ENCODE measurements around the gene FAHD1.
"Not testable (repeated sequence)": the region's sequence is repeated elsewhere in the genome, so short reads cannot be mapped to it uniquely, and the experiment has no call there.

The FAHD1 gene

DNA sequence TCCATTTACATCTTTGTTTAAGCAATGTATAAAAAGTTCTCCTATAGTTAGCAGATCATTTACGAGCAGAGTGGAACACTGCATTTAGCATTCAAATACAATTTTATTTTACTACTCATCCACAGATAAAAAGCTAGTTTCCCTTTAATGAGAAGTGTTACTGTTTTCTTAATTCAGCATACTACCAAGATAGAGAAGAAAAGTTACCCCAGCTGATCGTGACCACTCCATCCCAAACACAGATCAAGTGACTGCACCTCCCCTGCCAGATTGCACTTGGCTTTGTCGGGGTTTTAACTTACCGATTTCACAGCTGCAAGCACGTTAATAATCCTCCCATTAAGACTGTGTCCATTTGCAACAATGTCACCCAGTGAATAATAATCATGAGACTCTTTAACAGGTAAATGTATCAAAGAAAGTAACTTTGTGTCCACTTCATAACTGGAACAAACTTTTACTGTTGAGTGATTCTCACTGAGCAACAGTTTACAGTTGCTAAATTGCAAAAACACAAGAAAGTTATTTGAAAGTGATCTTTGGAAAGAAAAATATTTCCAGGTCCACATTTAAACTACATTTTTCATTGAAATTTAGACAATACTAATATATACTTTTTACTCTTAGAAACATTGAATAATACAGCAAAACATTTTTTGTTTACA, 30.6 kb downstream of the FAHD1 start:
- DNase-seq = no peak

DNA sequence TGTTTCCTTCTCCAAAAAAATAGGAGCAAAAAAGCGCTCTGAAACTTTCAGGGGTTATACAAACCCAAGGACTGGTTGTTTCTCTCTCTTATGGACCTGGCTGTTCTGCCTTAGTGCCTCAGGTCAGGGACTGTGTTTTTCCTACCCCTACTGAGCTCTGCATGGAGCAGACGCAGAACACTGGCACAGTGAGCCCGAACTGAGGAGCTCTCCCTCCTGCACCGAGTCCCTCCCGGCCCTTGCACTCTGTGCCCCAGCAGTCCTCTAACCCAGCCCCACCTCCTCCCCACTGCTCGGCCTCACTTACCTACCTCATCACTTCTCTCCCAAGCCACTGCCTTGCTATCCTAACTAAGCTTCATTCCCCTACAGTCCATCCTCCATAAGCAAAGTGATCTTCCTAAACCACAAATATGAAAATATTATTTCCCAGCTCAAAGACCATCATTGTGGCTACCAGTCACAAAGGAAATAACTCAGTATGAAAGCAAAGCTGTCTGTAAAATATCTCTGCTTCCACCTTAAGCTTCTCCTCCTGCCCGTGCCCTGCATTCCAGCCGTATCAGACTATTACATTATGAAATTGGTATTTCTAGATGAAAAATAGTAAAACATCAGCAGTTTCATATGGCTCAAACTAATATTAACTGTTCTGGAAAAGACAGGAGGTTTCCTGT, 31.3 kb downstream of the FAHD1 start:
- DNase-seq = no peak

DNA sequence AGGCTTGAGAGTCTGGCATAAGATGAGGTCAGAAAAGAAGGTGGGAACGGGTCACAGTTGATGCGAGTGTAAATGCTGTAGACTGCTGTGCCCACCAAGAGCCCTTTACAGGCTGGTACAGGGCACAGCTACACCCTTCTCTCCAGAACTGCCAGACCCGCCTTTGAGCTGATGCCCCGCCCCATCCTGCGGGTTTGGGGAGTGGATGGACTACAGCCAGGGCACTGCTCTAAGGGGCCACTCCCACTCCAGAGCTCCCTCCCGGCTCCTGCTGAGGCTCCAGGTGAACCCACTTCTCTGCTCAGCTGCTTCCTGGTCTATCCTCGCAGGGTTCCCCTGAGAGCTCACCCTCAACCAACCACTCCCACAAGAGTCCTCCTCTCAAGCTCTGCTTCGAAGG, 32.6 kb downstream of the FAHD1 start:
- DNase-seq = no peak

DNA sequence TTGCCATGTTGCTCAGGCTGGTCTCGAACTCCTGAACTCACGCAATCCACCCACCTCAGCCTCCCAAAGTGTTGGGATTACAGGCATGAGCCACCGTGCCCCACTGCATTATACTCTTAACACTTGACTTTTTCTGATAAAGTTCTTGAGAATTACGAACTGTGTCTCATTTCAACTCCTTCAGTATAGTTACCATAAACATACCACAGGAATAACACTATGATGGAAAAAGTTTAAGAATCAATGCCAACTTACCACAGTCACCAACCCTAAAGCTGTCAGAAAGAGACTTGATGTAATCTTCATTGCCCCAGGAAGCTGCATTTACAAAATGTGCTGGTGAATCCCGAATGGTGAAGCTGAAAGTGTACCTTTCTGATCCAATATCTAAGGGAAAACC, 34.7 kb downstream of the FAHD1 start:
- no peak for DNase-seq

DNA sequence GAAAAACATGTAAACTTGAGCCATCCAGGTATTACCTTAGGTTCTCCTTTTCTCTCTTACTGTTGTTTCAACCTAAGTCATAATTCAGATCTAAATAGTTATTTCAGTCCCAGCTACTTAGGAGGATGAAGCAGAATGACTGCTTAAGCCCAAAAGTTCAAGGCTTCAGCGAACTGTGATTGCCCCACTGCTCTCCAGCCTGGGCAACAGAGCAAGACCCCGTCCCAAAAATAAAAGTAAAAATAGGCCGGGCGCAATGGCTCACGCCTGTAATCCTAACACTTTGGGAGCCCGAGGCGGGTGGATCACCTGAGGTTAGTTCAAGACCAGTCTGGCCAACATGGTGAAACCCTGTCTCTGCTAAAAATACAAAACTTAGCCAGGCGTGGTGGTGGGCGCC, 35.4 kb downstream of the FAHD1 start:
- no peak for DNase-seq

DNA sequence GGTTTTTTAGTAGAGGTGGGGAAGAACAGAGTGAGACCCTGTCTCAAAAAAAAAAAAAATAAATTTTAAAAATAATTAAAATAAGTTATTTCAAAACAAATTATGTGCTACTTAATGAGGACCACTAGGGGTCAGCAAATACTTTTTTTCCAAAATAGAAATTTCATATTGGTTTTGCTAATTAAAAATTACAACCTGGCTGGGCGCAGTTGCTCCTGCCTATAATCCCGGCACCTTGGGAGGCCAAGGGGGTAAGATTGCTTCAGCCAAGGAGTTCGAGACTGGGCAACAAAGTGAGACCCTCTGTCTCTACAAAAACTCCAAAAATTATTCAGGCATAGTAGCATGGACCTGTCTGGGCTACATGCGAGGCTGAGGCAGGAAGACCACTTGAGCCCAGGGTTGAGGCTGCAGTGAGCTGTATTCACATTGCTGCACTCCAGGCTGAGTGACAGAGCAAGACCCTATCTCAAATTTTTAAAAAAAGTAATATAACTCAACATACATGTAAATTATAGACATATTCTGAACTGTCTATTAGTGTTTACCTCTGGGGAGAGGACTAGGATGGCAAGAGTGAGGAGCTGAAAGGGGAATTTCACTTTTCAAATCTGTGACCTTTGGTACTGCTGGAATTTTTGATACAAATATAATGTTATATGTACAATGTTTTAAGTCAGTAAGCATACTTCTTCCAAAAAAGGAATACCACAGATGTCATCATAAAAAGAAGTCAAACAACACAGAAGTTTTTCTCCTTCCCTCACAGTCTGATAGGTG, 36.9 kb downstream of the FAHD1 start:
- peak; percentile 21 for DNase-seq

DNA sequence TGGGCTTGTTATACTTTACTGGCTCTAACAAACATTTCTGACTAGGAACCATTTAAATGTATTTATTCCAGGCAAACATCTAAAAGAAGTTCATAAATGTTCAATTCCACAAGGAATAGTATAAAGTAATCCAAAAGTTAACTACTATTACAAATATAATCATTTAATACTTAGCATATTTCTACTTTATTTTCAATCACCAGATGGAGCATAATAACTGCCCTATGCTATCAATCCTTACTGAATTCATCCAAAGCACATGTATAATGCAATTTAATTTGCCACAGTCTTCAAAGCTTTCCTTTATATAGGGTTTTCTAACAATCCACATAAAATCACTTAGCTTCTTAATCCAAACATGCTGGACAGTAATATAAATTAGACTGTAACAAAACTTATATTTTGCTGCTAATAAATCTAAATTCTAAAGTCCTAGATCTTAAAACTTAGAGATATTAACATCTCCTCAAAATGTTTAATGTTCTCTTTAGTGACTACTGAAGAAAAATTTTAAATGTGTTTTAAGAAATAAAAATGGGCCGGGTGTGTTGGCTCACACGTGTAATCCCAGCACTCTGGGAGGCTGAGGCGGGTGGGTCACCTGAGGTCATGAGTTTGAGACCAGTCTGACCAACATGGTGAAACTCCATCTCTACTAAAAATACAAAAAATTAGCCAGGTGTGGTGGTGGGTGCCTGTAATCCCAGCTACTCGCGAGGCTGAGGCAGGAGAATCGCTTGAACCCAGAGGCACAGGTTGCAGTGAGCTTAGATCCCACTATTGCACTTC, 39.1 kb downstream of the FAHD1 start:
- DNase-seq = no peak

DNA sequence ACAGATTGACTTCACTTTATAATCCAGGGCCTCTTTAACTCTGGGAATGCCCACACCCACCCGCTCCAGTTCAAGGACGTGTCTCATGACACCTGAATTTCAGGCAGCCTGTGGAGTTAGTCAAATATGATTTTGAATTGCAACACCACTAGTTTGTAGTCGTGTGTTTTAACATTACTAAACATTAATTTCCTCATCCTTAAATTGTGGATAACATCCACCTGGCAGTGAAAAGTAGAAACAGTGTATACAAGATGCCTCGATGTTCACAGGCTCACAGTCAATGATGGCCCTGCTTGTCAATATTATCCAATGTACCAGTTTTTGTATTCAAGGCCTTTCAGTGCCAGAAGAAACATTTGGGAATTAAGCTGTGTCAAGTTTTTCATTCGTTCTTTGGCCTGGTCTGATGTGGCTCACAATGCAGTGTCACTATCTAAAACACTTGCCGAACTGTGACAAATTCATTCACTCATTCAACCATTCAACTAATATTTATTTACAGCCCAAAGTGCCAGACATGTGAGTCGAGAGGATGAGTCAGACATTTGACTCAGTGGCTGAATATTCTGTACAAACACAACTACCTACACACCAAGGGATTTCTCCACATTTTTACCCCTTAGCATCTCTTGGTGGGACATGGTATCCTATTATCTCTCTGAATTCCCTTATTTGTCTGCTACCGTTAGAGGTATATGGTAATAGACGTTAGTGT, 43.5 kb downstream of the FAHD1 start:
- no peak for DNase-seq

DNA sequence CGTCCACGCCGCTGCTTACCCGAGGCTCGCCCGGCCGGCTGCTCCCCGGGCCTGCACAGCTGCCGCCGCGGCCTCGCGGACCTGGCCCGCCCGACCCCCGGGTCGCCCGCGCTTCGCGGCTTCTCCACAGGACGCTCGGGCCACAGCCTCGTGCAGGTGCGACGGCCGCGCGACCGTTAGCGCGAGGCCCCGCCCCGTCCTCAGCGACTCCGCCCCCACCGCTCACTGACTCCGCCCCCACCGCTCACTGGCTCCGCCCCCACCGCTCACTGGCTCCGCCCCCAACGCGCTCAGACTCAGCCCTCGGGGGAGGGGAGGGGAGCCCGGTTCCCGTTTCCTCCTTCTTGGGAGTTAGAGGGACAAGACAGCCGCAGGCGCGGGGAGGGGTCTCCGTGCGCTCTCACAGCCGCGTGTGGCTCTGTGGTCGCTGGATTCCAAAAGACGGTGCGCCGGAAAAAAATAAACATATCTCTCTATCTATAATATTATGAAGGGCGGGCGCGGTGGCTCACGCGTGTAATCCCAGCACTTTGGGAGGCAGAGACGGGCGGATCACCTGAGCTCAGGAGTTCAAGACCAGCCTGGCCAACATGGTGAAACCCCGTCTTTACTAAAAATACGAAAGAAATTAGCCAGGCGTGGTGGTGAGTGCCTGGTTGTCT, 45.1 kb downstream of the FAHD1 start, which contains the start of gene MEIOB:
Gene MEIOB (minus strand): TSS at position 191 of the 662 bp plus-strand sequence. CDS start 3,989 bp downstream, outside the sequence.
- peak; percentile 14 for DNase-seq

DNA sequence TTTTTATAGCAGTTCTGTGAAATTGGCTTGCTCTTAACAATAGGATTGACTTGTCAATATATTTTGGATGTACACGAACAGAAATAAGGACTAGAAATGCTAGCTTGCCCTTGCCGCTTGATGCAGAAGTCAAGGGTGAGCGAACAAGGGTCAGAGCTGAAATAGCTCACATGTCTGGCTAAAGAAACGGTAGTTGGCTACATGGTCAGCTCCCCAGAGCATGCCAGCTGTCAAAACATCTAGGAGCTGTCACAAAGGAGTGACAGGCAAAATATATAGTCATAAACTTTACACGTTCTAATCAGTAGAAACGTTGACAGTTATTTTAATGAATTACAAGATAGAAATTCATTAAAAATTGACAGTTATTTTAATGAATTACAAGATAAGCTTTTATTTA, 47.8 kb downstream of the FAHD1 start:
- no peak for DNase-seq

DNA sequence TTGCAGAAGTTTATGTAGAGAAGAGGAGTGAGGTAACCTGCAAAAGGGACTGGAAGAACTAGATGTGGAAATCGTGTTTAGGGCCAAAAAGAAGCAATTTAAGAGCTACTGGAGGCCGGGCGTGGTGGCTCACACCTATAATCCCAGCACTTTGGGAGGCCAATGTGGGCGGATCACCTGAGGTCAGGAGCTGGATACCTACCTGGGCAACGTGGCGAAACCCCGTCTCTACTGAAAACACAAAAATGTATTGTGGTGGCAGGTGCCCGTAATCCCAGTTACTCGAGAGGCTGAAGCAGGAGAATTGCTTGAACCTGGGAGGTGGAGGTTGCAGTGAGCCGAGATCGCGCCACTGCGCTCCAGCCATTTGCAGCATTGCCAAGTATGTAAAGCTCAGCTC, 49.1 kb downstream of the FAHD1 start:
- DNase-seq = not testable (repeated sequence)

DNA sequence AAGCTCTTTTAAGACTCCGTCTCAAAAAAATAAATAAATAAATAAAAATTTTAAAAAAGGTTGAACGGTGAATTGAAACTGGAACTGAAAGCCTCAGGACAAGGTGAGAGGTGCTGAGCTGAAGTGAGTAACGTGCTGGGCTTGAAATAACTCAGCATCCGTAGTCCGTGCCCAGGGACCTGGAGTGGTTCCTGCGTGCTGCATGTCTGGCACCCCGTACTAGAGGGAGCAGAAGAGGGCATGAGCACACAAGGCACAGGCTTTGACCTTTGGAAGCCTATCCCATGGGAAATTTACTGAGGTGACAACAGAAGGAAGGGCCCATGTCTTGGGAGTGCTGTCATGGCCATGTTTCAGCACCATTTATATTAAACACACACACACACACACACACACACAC, 49.5 kb downstream of the FAHD1 start:
- DNase-seq = peak; percentile 67

DNA sequence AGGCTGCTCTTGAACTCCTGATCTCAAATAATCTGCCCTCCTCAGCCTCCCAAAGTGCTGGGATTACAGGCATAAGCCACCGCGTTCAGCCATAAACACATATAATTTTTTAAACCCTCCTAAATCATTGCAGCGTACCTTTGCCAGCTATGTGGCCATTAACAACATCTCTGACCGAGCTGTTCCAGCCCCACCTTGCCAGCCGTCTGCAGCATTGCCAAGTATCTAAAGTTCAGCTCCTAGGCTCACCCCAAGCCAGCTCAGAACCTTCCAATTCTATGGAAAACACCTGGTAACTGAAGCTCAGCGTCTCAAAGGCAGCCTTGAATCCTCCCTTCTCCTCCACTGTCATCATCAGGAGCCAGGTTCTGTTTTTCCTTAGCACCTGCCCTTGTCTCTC, 50.1 kb downstream of the FAHD1 start:
- no peak for DNase-seq

DNA sequence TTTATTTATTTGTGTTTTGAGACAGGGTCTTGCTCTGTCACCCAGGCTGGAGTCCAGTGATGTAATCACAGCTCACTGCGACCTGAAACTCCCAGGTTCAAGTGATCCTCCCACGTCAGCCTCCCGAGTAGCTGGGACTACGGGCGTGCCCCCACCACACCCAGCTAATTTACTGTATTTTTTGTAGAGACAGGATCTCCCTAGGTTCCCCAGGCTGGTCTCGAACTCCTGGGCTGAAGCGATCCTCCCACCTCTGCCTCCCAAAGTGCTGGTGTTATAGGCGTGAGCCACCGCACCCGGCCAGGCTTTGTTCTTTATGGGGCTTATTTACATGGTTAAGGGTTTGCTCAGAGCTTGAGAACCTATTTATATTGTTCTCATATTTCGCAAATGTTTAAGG, 50.8 kb downstream of the FAHD1 start:
- no peak for DNase-seq

DNA sequence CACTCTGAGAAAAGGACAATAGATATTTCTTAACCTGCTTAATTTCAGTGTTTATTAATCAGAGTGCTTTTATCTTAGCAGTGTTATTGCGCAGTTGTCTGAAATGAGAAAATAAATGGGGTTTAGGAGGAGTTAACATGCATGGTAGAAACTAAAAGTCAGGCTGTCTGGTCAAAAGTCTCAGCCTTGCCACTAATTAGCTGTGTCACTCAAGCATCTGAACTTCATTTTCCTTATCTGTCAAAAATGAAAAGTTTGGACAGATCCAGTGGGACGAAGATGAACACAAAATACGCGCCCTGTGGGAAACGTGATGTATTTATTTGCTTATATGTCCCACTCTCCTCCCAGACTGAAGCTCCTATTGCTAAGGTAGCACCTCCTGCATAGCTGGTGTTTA, 51.2 kb downstream of the FAHD1 start:
- DNase-seq = no peak
